ENCODE results near the gene MAG. TPM values are rescaled to one million over a fixed set of nuclear protein-coding genes. Genes with fewer than 3 reads are reported as not detected.

Gene MAG
- total and polyA plus RNA-seq, 2 of the 8 experiments (the other 6 are each of a cell fraction or from before 2014, with no cell fraction given): 0.20 to 1.3 TPM

DNA sequence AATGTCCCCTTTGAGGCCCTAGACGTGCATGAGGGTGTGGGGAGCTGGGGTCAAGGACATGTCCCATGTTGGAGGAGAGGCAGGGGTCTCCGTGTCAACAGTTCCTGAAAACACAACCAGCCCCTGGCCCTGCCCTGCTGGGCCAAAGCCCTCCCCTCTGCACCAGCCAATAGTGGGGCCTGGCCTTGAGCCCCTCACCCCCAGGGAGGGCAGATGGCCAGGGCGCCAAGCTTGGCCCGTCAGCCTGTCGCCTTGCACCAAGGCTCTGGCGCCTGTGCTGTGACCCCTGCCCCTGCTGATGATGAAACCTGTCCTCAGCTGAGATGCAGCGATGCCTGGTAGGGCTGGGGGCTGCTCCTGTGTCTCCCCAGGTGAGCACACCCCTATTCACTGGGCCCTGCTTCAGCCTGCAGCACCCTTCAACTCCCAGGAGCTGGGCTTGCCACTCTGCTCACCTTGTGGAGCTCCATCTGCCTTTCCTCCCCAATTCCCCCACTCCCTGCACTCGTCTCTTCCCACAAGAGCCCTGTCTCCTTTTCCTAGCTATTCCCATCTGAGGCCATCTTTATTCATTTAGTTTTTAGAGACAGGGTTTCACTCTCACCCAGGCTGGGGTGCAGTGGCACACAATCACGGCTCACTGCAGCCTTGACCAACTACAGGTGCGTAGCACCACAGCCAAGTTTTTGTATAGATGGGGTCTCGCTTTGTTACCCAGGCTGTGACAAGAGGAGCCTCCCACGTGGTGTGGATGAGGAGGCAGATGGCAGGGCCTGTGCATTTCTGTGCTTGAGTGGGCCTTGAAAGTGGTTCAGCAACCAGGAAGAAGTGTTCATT, 11.8 kb upstream of the MAG start (continued):
- TF ChIP-seq YY1 (IDR thresholded peaks at IDR 0.05; ENCODE audit: low read depth, low read length) (no peak), SIRT6 (IDR thresholded peaks at IDR 0.05; ENCODE audit: low read length) (no peak), CEBPB (IDR thresholded peaks at IDR 0.05; ENCODE audit: low read depth, low read length) (no peak)
- TF ChIP-seq, protein P1, sequence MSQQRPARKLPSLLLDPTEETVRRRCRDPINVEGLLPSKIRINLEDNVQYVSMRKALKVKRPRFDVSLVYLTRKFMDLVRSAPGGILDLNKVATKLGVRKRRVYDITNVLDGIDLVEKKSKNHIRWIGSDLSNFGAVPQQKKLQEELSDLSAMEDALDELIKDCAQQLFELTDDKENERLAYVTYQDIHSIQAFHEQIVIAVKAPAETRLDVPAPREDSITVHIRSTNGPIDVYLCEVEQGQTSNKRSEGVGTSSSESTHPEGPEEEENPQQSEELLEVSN (IDR thresholded peaks at IDR 0.05): no peak

All from H1 (cell line).